Lung (tissue), 12 donors: ENCODE data around the gene PTPRC. TPM values are rescaled to one million over a fixed set of nuclear protein-coding genes. Genes with fewer than 3 reads are reported as not detected.

Experiments
- ATAC-seq: fragments of 200-7000 bp; cut with Tn5 transposase; one replicate; pipeline ENCODE4 v1.9.1; 2020; ENCODE audit warnings: moderate number of reproducible peaks; ENCODE audit not compliant: insufficient read depth, low FRiP score
- DNase-seq, 3 donors: peaks; one replicate each; pipeline ENCODE4 v3.0.0-alpha.2; 2013 to 2017
- H3K27ac ChIP-seq, 2 donors: one replicate each; pipeline ENCODE4 v1.5.1; 2013; ENCODE audit warnings: mild to moderate bottlenecking in 2 of 2, moderate library complexity in 2 of 2, control low read depth in 1 of 2, inconsistent platforms in 1 of 2, low read depth in 1 of 2, low read length in 1 of 2
- H3K27me3 ChIP-seq, 3 donors: one replicate each; pipeline ENCODE4 v1.5.1; 2013; ENCODE audit warnings: low read length in 2 of 3; ENCODE audit not compliant: control insufficient read depth in 3 of 3, insufficient read depth in 3 of 3
- H3K36me3 ChIP-seq, 4 donors: one replicate each; pipeline ENCODE4 v1.5.1; 2013; ENCODE audit warnings: low read length in 4 of 4, mild to moderate bottlenecking in 1 of 4, moderate library complexity in 1 of 4; ENCODE audit not compliant: control insufficient read depth in 4 of 4, insufficient read depth in 4 of 4
- H3K4me1 ChIP-seq, 5 donors: one replicate each; pipeline ENCODE4 v1.5.1; 2013; ENCODE audit warnings: low read length in 5 of 5, mild to moderate bottlenecking in 2 of 5, moderate library complexity in 1 of 5; ENCODE audit not compliant: control insufficient read depth in 5 of 5, insufficient read depth in 5 of 5
- H3K4me3 ChIP-seq: one replicate; pipeline ENCODE4 v1.5.1; 2013; ENCODE audit warnings: mild to moderate bottlenecking, control low read depth, moderate library complexity
- H3K9ac ChIP-seq, 2 donors: one replicate each; pipeline ENCODE4 v1.5.1; 2013; ENCODE audit warnings: low read length in 2 of 2, control low read depth in 1 of 2; ENCODE audit not compliant: insufficient read depth in 1 of 2
- H3K9me3 ChIP-seq, 4 donors: one replicate each; pipeline ENCODE4 v1.5.1; 2013; ENCODE audit warnings: low read length in 3 of 4, mild to moderate bottlenecking in 1 of 4, moderate library complexity in 1 of 4; ENCODE audit not compliant: control insufficient read depth in 4 of 4, insufficient read depth in 3 of 4
- WGBS, 2 donors: extraction: QIAGEN DNeasy Blood & Tissue Kit; methylation state at CpG; one replicate each; pipeline ENCODE4 v1.1.7; 2013; 5-methylcytosine and 5-hydroxymethylcytosine counted together
- polyA plus RNA-seq, 2 donors: library from polyadenylated mRNA; stranded (reverse); fragments of 200-250 nt; gene quantifications; one replicate each; pipeline ENCODE4 v1.2.1, GENCODE V29; 2013
- total RNA-seq, 2 donors: library from RNA; depleted of rRNA in 1 of 2; stranded (reverse); fragments of >200 nt in 1 of 2; gene quantifications; one replicate each; pipeline ENCODE4 v1.2.1, GENCODE V29; 2014 to 2021
- TF ChIP-seq, protein P1 (sequence below): IDR thresholded peaks from 2 replicates; pipeline ENCODE4 v1.5.1; 2012; ENCODE audit warnings: mild to moderate bottlenecking; ENCODE audit errors: control extremely low read depth, extremely low read depth
- donor health status: control.
- donor health status: control.
- donor health status: Bipolar disorder and iron deficiency.
- donor health status: healthy.
- donor health status: DM: yes; HTN: yes; CAD: no.

The PTPRC gene
- total and polyA plus RNA-seq, 4 donors, result 8.2 to 142 (median 86.1) TPM

- ATAC-seq, result no peak
- Histone ChIP-seq H3K27me3 (no peaks in the 10 kb centered on the region), H3K27ac (no peak overlapping the region)
Measured at GRCh38 chr1:198627436-198628066, 11.3 kb upstream of the PTPRC start.

DNA sequence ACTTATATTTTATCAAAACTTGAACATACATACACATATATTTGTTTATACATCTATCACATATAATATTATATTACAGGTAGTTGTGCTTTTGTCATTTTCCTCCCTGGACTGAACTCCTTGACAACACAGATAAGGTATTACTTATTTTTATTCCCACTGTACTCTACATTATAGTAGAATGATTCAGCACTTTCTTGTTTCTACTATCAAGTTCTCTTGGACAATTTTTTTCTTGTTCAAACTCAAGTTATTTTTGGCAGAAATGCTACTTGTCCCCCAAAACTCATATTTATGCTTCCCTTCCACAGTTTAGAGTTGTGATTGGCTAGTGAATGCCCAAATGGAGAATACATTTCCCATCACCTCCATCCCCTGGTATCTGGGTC is 10.8 kb upstream of the PTPRC start:
- Histone ChIP-seq H3K27ac (no peak overlapping the region), H3K4me3 (no peak overlapping the region), H3K36me3 (no peaks in the 10 kb centered on the region), H3K9ac (no peak overlapping the region), H3K9me3 (no peaks in the 10 kb centered on the region), H3K4me1 (no peaks in the 10 kb centered on the region), H3K27me3 (no peaks in the 10 kb centered on the region)
- DNase-seq (no peak), ATAC-seq (no peak)
- TF ChIP-seq, protein P1, sequence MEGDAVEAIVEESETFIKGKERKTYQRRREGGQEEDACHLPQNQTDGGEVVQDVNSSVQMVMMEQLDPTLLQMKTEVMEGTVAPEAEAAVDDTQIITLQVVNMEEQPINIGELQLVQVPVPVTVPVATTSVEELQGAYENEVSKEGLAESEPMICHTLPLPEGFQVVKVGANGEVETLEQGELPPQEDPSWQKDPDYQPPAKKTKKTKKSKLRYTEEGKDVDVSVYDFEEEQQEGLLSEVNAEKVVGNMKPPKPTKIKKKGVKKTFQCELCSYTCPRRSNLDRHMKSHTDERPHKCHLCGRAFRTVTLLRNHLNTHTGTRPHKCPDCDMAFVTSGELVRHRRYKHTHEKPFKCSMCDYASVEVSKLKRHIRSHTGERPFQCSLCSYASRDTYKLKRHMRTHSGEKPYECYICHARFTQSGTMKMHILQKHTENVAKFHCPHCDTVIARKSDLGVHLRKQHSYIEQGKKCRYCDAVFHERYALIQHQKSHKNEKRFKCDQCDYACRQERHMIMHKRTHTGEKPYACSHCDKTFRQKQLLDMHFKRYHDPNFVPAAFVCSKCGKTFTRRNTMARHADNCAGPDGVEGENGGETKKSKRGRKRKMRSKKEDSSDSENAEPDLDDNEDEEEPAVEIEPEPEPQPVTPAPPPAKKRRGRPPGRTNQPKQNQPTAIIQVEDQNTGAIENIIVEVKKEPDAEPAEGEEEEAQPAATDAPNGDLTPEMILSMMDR, result no peak

More at GRCh38 chr1:198627436-198628066, 11.3 kb upstream of the PTPRC start:
- Histone ChIP-seq H3K9me3 (no peaks in the 10 kb centered on the region), H3K36me3 (no peaks in the 10 kb centered on the region), H3K9ac (no peak overlapping the region), H3K4me1 (no peaks in the 10 kb centered on the region), H3K4me3 (no peak overlapping the region)
- TF ChIP-seq, protein P1, result no peak
- no peak for DNase-seq
- 61 to 74% methylated on average over 3 of the region's 3 CpGs for WGBS, 2 donors

DNA sequence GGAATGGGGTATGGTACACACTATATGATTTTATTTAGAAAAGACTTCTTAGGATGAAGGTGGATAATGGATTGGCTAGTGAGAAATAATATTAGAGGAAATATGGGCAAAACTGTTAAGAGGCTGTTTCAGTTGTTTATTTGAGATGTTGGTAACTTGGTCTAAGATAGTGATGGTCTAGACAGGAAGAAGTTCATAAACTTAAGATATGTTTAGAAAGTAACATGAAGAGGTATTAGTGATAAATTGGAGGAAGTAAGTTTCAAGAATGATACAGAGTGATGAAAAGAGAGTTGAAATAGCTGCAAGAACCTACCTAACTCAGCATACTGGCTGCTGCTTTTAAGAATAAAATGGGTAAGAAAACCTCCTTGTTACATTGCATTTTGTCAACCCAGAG is 9.2 kb upstream of the PTPRC start:
- H3K27ac ChIP-seq, result no peak overlapping the region
- ATAC-seq, result no peak
- no peaks in the 10 kb centered on the region for H3K4me1 ChIP-seq
- no peaks in the 10 kb centered on the region for H3K36me3 ChIP-seq
- no peak for DNase-seq
- TF ChIP-seq, protein P1, result no peak
- H3K9me3 ChIP-seq, result peaks cover 0 to 2% (median 0%) of the 10 kb centered on the region in 4 donors
- H3K4me3 ChIP-seq, result no peak overlapping the region
- no peak overlapping the region for H3K9ac ChIP-seq
- no peaks in the 10 kb centered on the region for H3K27me3 ChIP-seq

- H3K36me3 ChIP-seq, result no peaks in the 10 kb centered on the region
- TF ChIP-seq, protein P1, result no peak
- WGBS, 2 donors, result 93 to 94% methylated on average over 1 of the region's 1 CpG
- no peaks in the 10 kb centered on the region for H3K4me1 ChIP-seq
- H3K27ac ChIP-seq, result no peak overlapping the region
- H3K9me3 ChIP-seq, result peaks cover 0 to 2% (median 0%) of the 10 kb centered on the region in 4 donors
- DNase-seq (no peak), ATAC-seq (no peak)
- H3K27me3 ChIP-seq, result no peaks in the 10 kb centered on the region
- no peak overlapping the region for H3K9ac ChIP-seq
- no peak overlapping the region for H3K4me3 ChIP-seq
Measured at GRCh38 chr1:198630863-198631262, 8.0 kb upstream of the PTPRC start.
